Testis (tissue), 3 donors: ENCODE measurements around the gene GPR176. TPM values are rescaled to one million over a fixed set of nuclear protein-coding genes. Genes with fewer than 3 reads are reported as not detected.

ENCODE experiments used
- DNase-seq: peaks from one replicate; pipeline ENCODE4 v3.0.0-alpha.2; 2019
- H3K27ac ChIP-seq, 2 donors: fragments of 200-600 bp; sonication (generic); one replicate each; pipeline ENCODE4 v1.5.1; 2019
- H3K27me3 ChIP-seq: fragments of 200-600 bp; sonication (generic); one replicate; pipeline ENCODE4 v1.5.1; 2019
- H3K36me3 ChIP-seq: fragments of 200-600 bp; sonication (generic); one replicate; pipeline ENCODE4 v1.5.1; 2017; ENCODE audit warnings: low read depth; ENCODE audit errors: missing control alignments
- H3K4me1 ChIP-seq: fragments of 200-600 bp; sonication (generic); one replicate; pipeline ENCODE4 v1.5.1; 2019
- H3K4me3 ChIP-seq, 2 donors: fragments of 200-600 bp; sonication (generic); one replicate each; pipeline ENCODE4 v1.5.1; 2017 to 2019
- H3K9me3 ChIP-seq: fragments of 200-600 bp; sonication (generic); one replicate; pipeline ENCODE4 v1.5.1; 2017
- POLR2A ChIP-seq: fragments of 450-650 bp; IDR thresholded peaks from one replicate; pipeline ENCODE4 v1.6.1; 2017; ENCODE audit warnings: antibody characterized with exemption, mild to moderate bottlenecking, moderate library complexity
- WGBS, 2 donors: methylation state at CpG; one replicate each; pipeline ENCODE4 v1.1.5; 2018; 5-methylcytosine and 5-hydroxymethylcytosine counted together
- intact Hi-C: fragments of 100-400 bp; cut with DNase I; formaldehyde crosslinking; loops from one replicate; pipeline ENCODE4 v1.15.1; 2023; ENCODE audit warnings: low total_unique reads
- polyA plus RNA-seq: library from polyadenylated mRNA; stranded (reverse); fragments of 350-450 nt; fragmentation: Illumina TruSeq; extraction: RNeasy Lipid Tissue Mini Kit (QIAGEN cat#74804); gene quantifications from one replicate; pipeline ENCODE4 v1.2.3, GENCODE V29; 2014; ENCODE audit warnings: low read depth, low replicate concordance; ENCODE audit not compliant: insufficient read depth
- total RNA-seq, 2 donors: library from RNA; depleted of rRNA; stranded (reverse); fragments of >200 nt; gene quantifications; one replicate each; pipeline ENCODE4 v1.2.3, GENCODE V29; 2016
- TF ChIP-seq, protein P1 (sequence below), 3 experiments: fragments of 450-650 bp in 2 of 3; fragments of 200-600 bp in 1 of 3; sonication (generic) in 1 of 3; IDR thresholded peaks; one replicate each; pipeline ENCODE4 v1.5.1; 2016 to 2019; ENCODE audit warnings: antibody characterized with exemption in 3 of 3, mild to moderate bottlenecking in 2 of 3, moderate library complexity in 1 of 3

Gene GPR176
- total and polyA plus RNA-seq, 3 donors from 2014 or later: 22.0 to 34.1 (median 23.1) TPM

DNA sequence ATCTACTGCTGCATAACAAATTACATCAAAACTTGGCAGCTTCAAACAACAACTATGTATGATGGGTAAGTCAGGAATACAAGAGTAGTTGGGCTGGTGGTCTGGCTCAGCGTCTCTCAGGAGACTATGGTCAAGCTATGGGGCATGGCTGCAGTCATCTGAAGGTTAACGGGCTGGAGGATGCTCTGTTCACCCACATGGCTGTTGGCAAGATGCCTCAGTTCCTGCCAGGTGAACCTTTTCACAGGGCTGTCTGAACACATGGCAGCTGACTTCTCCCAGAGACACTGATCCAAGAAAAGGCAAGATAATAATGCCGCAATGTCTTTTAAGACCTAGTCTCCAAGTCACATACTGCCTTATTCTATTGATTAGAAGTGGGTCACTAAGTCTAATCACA, 63.7 kb downstream of the GPR176 start:
- H3K4me3 ChIP-seq: no peak overlapping the region
- intact Hi-C loops: no loop called here
- no peaks in the 10 kb centered on the region for H3K27me3 ChIP-seq
- H3K4me1 ChIP-seq: no peaks in the 10 kb centered on the region
- no peaks in the 10 kb centered on the region for H3K36me3 ChIP-seq
- no peak overlapping the region for H3K27ac ChIP-seq
- no peaks in the 10 kb centered on the region for H3K9me3 ChIP-seq
- DNase-seq: no peak
- TF ChIP-seq, protein P1, sequence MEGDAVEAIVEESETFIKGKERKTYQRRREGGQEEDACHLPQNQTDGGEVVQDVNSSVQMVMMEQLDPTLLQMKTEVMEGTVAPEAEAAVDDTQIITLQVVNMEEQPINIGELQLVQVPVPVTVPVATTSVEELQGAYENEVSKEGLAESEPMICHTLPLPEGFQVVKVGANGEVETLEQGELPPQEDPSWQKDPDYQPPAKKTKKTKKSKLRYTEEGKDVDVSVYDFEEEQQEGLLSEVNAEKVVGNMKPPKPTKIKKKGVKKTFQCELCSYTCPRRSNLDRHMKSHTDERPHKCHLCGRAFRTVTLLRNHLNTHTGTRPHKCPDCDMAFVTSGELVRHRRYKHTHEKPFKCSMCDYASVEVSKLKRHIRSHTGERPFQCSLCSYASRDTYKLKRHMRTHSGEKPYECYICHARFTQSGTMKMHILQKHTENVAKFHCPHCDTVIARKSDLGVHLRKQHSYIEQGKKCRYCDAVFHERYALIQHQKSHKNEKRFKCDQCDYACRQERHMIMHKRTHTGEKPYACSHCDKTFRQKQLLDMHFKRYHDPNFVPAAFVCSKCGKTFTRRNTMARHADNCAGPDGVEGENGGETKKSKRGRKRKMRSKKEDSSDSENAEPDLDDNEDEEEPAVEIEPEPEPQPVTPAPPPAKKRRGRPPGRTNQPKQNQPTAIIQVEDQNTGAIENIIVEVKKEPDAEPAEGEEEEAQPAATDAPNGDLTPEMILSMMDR (IDR thresholded peaks at IDR 0.05): no peak
- no peak for TF ChIP-seq POLR2A
- 82 to 91% methylated on average over 3 of the region's 3 CpGs for WGBS, 2 donors

DNA sequence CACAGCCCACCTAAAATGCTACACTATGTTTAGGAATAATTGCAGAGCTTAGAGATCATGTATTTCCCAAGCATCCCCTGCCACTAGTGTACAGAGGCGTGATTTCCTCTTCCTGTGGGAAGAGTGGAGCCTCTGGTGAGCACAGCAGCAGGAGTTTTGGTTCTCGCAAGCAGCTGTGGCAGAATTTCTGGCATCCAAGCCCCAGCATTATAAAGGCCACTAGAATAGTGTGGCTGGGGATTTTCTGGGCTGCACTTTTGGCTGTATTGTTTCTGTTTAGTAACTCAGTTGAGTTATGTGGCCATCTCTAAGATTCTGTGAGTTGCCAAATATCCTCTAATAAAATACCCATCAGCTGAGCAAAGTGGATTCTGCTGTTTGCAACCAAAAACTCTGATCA, 64.7 kb downstream of the GPR176 start:
- no peak for DNase-seq

DNA sequence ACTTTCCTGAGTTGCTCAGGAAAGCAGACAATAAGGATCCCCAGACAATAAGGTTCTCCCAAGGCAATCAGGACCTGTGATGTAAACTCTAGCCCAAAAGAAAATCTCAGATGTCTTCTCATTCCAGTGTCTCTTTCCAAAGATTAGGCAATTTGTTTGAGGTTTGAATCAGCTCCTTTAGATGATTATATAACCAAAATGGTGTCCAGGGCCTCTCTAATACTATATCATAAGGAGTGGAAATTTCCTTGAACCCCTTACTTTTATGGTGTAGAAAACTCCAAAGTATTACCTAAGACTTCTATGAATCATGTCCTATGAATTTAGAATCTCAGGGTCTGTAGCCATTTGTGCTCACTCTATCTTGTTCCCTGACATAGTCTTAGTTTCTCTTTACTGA, 65.9 kb downstream of the GPR176 start:
- no peak for TF ChIP-seq POLR2A
- TF ChIP-seq, protein P1 (IDR thresholded peaks at IDR 0.05): no peak
- Histone ChIP-seq H3K9me3 (no peaks in the 10 kb centered on the region), H3K4me1 (no peaks in the 10 kb centered on the region), H3K27ac (no peak overlapping the region), H3K36me3 (no peaks in the 10 kb centered on the region), H3K4me3 (no peak overlapping the region), H3K27me3 (no peaks in the 10 kb centered on the region)
- intact Hi-C loops: no loop called here
- DNase-seq: no peak

More for the DNA sequence above, 64.7 kb downstream of the GPR176 start:
- no peak for TF ChIP-seq POLR2A
- TF ChIP-seq, protein P1 (IDR thresholded peaks at IDR 0.05): no peak
- no peak overlapping the region for H3K27ac ChIP-seq
- no peaks in the 10 kb centered on the region for H3K36me3 ChIP-seq
- no peaks in the 10 kb centered on the region for H3K4me1 ChIP-seq
- no peaks in the 10 kb centered on the region for H3K27me3 ChIP-seq
- intact Hi-C loops: no loop called here
- no peak overlapping the region for H3K4me3 ChIP-seq
- WGBS, 2 donors: 66 to 93% methylated on average over 2 of the region's 2 CpGs
- H3K9me3 ChIP-seq: no peaks in the 10 kb centered on the region

DNA sequence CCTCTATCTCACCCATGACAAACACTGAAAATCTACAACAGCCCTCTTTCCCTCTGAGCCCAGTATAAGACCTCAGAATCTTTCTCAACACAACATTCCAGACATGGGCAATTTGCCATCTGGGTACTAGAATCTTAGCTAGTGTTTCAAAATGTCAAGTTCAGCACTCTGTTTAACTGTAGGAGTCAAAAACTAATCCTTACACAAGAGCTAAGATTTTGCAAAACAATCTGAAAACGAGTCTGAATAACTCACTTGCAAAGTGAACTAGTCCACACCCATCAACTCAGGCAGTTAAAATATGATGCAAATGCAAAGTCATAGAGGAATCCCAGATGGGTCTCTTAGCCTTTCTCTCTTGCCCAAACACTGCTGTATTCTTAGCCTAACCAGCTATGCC, 67.8 kb downstream of the GPR176 start:
- DNase-seq: no peak
- Histone ChIP-seq H3K4me1 (no peaks in the 10 kb centered on the region), H3K27me3 (no peaks in the 10 kb centered on the region), H3K36me3 (no peaks in the 10 kb centered on the region), H3K4me3 (no peak overlapping the region), H3K27ac (no peak overlapping the region), H3K9me3 (no peaks in the 10 kb centered on the region)
- WGBS, 2 donors: 43 to 52% methylated on average over 1 of the region's 1 CpG
- intact Hi-C loops: no loop called here
- TF ChIP-seq, protein P1 (IDR thresholded peaks at IDR 0.05): no peak
- no peak for TF ChIP-seq POLR2A

DNA sequence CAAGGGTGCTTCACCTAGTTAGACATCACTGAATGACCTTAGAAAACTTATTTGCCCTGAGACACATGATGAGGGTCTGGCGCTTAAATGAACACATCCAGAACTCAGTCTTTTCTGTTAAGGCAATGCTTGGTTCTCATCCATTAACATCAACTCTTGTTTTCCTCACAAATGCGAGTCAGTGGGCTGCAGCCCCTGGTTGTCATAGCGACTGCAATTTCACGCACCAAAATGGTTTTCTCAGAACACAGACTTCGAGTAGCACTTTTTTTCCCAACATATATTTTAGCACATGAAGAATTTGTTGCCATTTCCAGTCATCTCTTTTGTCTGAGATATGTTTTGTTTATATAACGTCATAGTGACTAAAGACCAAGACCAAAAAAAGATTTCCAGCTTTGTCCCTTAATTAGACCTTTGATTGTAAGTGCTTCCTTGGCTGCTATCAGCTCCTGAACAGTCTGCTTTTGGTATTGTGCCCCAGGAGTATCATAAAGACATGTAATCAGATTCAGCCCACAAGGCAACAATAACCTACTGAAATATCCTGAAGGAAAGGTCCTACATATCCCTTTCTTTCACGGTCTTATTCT, 68.5 kb downstream of the GPR176 start:
- Histone ChIP-seq H3K27me3 (no peaks in the 10 kb centered on the region), H3K4me1 (no peaks in the 10 kb centered on the region), H3K36me3 (no peaks in the 10 kb centered on the region), H3K4me3 (no peak overlapping the region), H3K9me3 (no peaks in the 10 kb centered on the region), H3K27ac (no peak overlapping the region)
- TF ChIP-seq, protein P1 (IDR thresholded peaks at IDR 0.05): no peak
- no peak for TF ChIP-seq POLR2A
- 47 to 54% methylated on average over 7 of the region's 7 CpGs for WGBS, 2 donors
- no peak for DNase-seq
- intact Hi-C loops: no loop called here
